Astrocyte of the cerebellum (primary cell): ENCODE measurements around the gene ATF6B.

Source experiments
- DNase-seq: peaks from one replicate; pipeline ENCODE4 v3.0.0-alpha.2; 2011; ENCODE audit warnings: low read depth
- H3K4me3 ChIP-seq: 2 replicates; pipeline ENCODE4 v1.5.1; 2011; ENCODE audit warnings: mild to moderate bottlenecking, low read depth, low read length, moderate library complexity
- CTCF ChIP-seq: IDR thresholded peaks from 2 replicates; pipeline ENCODE4 v1.5.1; 2012; ENCODE audit warnings: low read length, low read depth, moderate library complexity, mild to moderate bottlenecking; ENCODE audit errors: missing control alignments
- in situ Hi-C: cut with HindIII; loops from 2 replicates; pipeline ENCODE4 v1.10.0; 2017; ENCODE audit warnings: low sequenced_read_pairs

The ATF6B gene

GRCh38 chr6:32113386-32114352 is 14.4 kb downstream of the ATF6B start:
- TF ChIP-seq CTCF: peak; percentile 60
- DNase-seq: peak; percentile 76
- in situ Hi-C loops: no loop called here
- no peak overlapping the region for H3K4me3 ChIP-seq

DNA sequence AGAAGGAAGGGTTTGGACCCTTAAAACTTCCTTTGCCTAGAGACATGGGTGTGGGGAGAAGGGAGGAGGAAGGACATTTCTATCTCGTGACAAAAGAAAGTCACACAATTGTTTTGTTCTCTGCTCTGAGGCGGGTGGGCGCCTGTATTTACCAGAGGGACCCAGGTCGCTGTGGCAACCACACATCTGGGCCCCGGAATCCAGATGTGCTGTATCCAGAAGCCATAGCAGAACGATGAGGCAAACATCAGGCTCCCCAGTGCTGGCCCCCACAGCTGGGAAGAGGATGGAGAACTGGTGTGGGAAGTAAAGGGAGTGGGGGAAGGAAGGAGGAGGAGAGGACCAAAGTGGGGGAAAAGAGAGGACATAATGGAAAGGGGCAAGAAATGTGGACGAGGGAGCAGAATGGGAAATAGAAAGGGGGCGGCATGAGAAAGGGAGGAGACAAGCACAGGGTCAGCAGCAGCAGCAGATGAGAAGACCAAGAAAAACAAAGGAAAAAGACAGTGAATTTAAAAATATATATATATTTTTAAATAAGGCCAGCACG is 15.5 kb downstream of the ATF6B start:
- DNase-seq: no peak
- H3K4me3 ChIP-seq: no peak overlapping the region
- in situ Hi-C loops: no loop called here
- TF ChIP-seq CTCF: no peak

DNA sequence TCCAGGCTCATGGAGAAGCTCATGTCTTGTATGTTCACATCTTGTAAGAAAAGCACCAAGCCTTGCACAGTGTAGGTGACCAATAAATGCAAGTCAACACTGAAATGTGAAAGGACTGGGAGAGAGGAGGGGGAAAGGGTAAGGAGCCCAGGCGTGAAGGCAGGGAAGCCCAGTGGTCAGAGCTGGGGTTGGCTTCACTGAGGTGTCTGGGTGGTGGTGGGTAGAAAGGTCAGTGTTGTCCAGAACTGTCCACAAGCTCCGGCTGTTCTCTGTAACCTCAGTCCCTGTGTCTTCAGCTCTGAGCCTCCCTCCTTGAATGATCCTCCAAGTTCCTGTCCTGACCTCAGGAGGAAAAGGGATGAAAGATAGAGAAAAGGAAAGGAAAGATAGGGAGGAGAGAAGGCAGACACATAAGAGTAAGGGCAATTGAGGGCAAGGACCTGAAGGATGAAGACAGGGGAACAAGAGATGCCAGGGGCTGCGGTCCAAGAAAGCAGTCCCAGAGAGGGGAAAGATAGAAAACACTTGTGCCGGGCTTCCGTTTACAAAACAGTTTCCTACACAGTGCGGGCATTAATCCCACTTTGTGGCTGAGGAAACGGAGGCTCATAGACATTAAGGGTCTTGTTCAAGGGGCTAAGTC is 16.5 kb downstream of the ATF6B start:
- TF ChIP-seq CTCF: no peak
- H3K4me3 ChIP-seq: no peak overlapping the region
- DNase-seq: no peak
- in situ Hi-C loops: no loop called here

GRCh38 chr6:32110632-32111031 is 17.4 kb downstream of the ATF6B start:
- TF ChIP-seq CTCF: no peak
- H3K4me3 ChIP-seq: no peak overlapping the region
- no peak for DNase-seq
- in situ Hi-C loops: no loop called here

DNA sequence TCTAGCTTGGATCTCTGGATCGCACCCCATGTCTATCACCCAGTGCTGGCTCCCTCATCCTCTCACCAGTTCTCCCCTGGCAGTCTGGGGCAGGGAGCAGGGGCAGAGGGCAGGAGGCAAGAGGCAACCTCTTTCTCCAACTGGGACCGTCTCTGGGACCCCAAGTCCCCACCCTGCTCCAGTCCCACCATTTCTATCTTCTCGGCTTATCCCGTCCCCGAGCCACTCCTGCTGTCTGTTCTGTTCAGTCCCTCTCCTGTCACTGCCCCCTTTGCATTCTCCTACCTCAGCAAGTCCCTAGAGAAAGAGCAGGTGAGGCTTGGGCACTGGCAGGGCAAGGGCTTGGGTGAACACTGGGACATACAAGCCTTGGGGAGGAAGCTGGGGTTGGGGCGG is 18.3 kb downstream of the ATF6B start:
- TF ChIP-seq CTCF: no peak
- in situ Hi-C loops: no loop called here

GRCh38 chr6:32109114-32109764 is 18.8 kb downstream of the ATF6B start, which contains the start of gene TNXB:
Gene TNXB (minus strand): TSS chr6:32109338. CDS start chr6:32098198, 11,140 bp downstream.
- TF ChIP-seq CTCF: no peak
- in situ Hi-C loops: no loop called here
- no peak for DNase-seq
- no peak within 1 kb of the TSS for H3K4me3 ChIP-seq

More for the DNA sequence above, 18.3 kb downstream of the ATF6B start:
- H3K4me3 ChIP-seq: no peak overlapping the region
- no peak for DNase-seq
